ENCODE data around the gene ADAMTSL1. TPM values are rescaled to one million over a fixed set of nuclear protein-coding genes. Genes with fewer than 3 reads are reported as not detected.

The ADAMTSL1 gene
- total and polyA plus RNA-seq, 2 of the 8 experiments (the other 6 are each of a cell fraction or from before 2014, with no cell fraction given): 0.84 to 1.1 TPM

- H3K4me1 ChIP-seq (replicated peaks in 1 of 4; ENCODE audit: control insufficient read depth in 3 of 4, insufficient read depth in 4 of 4, low read length in 3 of 4): no peaks in the 10 kb centered on the region; a peak in 1 of 7 replicates
- no peak overlapping the region for H2BK12ac ChIP-seq (ENCODE audit: low read depth, low read length)
- no peak overlapping the region for H4K5ac ChIP-seq (ENCODE audit: insufficient read length, low read depth, low read length)
- no peaks in the 10 kb centered on the region for H3K27me3 ChIP-seq (replicated peaks in 1 of 4; ENCODE audit: control insufficient read depth in 3 of 4, extremely low read depth in 1 of 4, insufficient read depth in 3 of 4, low read length in 3 of 4)
- H4K8ac ChIP-seq (ENCODE audit: extremely low read depth, insufficient read depth, low read length): no peak overlapping the region
- H3K9me3 ChIP-seq (ENCODE audit: insufficient read depth in 2 of 2, low read depth in 1 of 2, low read length in 1 of 2): peaks cover 0 to 2% of the 10 kb centered on the region in 2 experiments; a peak in 1 of 4 replicates
- no peak overlapping the region for H2BK20ac ChIP-seq (ENCODE audit: low read length)
- H2BK5ac ChIP-seq (ENCODE audit: low read depth, low read length): no peak overlapping the region
- H3K4me3 ChIP-seq (ENCODE audit: extremely low read depth in 1 of 4, insufficient read depth in 2 of 4, low read depth in 3 of 4, low read length in 4 of 4): no peak overlapping the region
- no peak overlapping the region for H3K14ac ChIP-seq (ENCODE audit: insufficient read length)
- H3K4me2 ChIP-seq (ENCODE audit: insufficient read depth in 1 of 2, low read depth in 2 of 2, low read length in 2 of 2): no peak overlapping the region
- H2BK15ac ChIP-seq (ENCODE audit: low read length): no peak overlapping the region
- H3K9ac ChIP-seq (replicated peaks in 1 of 4; ENCODE audit: extremely low read depth in 1 of 4, low read depth in 3 of 4, low read length in 3 of 4): no peak overlapping the region
- no peak overlapping the region for H3K23ac ChIP-seq (ENCODE audit: insufficient read length)
- no peaks in the 10 kb centered on the region for H3K79me1 ChIP-seq (ENCODE audit: low read depth, low read length)
- no peak overlapping the region for H2AK5ac ChIP-seq (ENCODE audit: low read depth, low read length)
- ChIA-PET POLR2A (ENCODE audit: partially characterized antibody) (no interaction called here), CTCF (ENCODE audit: partially characterized antibody) (no interaction called here)
- DNase-seq (ENCODE audit: low read depth in 1 of 2, low spot score in 2 of 2) (no peak), FAIRE-seq (no peak)
- no peaks in the 10 kb centered on the region for H3K23me2 ChIP-seq (ENCODE audit: low read depth, low read length)
- no peak overlapping the region for H3K18ac ChIP-seq (ENCODE audit: extremely low read depth, low read length)
- H4K91ac ChIP-seq (replicated peaks; ENCODE audit: insufficient read length, low read length): no peak overlapping the region
- no peak overlapping the region for H3K27ac ChIP-seq (ENCODE audit: low read depth, low read length)
- no peak overlapping the region for H3K4ac ChIP-seq (replicated peaks; ENCODE audit: insufficient read length, low read depth, low read length)
- H3K56ac ChIP-seq (replicated peaks; ENCODE audit: insufficient read length, low read depth, low read length): no peak overlapping the region
- no peaks in the 10 kb centered on the region for H3K79me2 ChIP-seq (ENCODE audit: control insufficient read depth in 1 of 2, insufficient read depth in 2 of 2, low read length in 2 of 2)
- 86% methylated on average over 4 of the region's 4 CpGs; no CpG with 5 or more reads in 1 of the 2 experiments for WGBS, 2 experiments (ENCODE audit: extremely low coverage in 1 of 2, insufficient coverage in 1 of 2, insufficient read length in 1 of 2, insufficient replicate concordance in 2 of 2, low coverage in 1 of 2, low lambda C conversion rate in 2 of 2, missing lambda C conversion rate in 1 of 2)
- no peaks in the 10 kb centered on the region for H3K36me3 ChIP-seq (ENCODE audit: control insufficient read depth in 2 of 4, insufficient read depth in 4 of 4, low read length in 3 of 4)
- no peak overlapping the region for H2AFZ ChIP-seq (ENCODE audit: low read length)
- no peaks in the 10 kb centered on the region for H4K20me1 ChIP-seq (replicated peaks in 1 of 2; ENCODE audit: control insufficient read depth in 1 of 2, insufficient read depth in 2 of 2, low read length in 2 of 2)
- no peak overlapping the region for H2BK120ac ChIP-seq (replicated peaks; ENCODE audit: low read depth, low read length)
- no peak for TF ChIP-seq POU5F1 (IDR thresholded peaks at IDR 0.05; ENCODE audit: low read depth, low read length)
- TF ChIP-seq RNF2 (IDR thresholded peaks at IDR 0.05; ENCODE audit: borderline replicate concordance, low read depth, low read length, missing control alignments, poor library complexity, severe bottlenecking): no peak
- TF ChIP-seq KDM4A (IDR thresholded peaks at IDR 0.05; ENCODE audit: low read depth, low read length, severe bottlenecking): no peak
- no peak for TF ChIP-seq RXRA (IDR thresholded peaks at IDR 0.05; ENCODE audit: insufficient read depth, low read depth, low read length)
- TF ChIP-seq SP2 (IDR thresholded peaks at IDR 0.05; ENCODE audit: low read length): no peak
- TF ChIP-seq FOSL1 (IDR thresholded peaks at IDR 0.05; ENCODE audit: insufficient read depth, low read depth, low read length): no peak
- TF ChIP-seq CTCF (IDR thresholded peaks at IDR 0.05; ENCODE audit: control extremely low read depth in 1 of 3, insufficient read depth in 1 of 3, low read depth in 1 of 3, low read length in 3 of 3): no peak
- TF ChIP-seq GABPA (IDR thresholded peaks at IDR 0.05; ENCODE audit: borderline replicate concordance, insufficient read depth, low read length): no peak
- TF ChIP-seq NRF1 (IDR thresholded peaks at IDR 0.05; ENCODE audit: low read depth, low read length): no peak
- TF ChIP-seq SIN3A (conservative IDR thresholded peaks at IDR 0.05 in 1 of 2, IDR thresholded peaks at IDR 0.05 in 1 of 2; ENCODE audit: low read depth in 1 of 2, low read length in 2 of 2): no peak
- TF ChIP-seq ZNF274 (IDR thresholded peaks at IDR 0.05; ENCODE audit: borderline replicate concordance, extremely low read depth, low read length): no peak
These were observed 297.8 kb downstream of the ADAMTSL1 start for GRCh38 chr9:18771763-18772162.

Measured in H1 (cell line).